ENCODE results near the gene CREG2. TPM values are rescaled to one million over a fixed set of nuclear protein-coding genes. Genes with fewer than 3 reads are reported as not detected.

CREG2 gene
- total RNA-seq, result under 1 TPM in 1 of 2 donors, not detected in 1; 0.59 TPM

GRCh38 chr2:101387151-101387834 is at the start of gene CREG2:
CREG2 (minus strand) TSS chr2:101387503; CDS start chr2:101387457, 46 bp downstream.
- H3K27ac ChIP-seq, result no peak within 1 kb of the TSS
- DNase-seq (ENCODE audit: low spot score), result peak; percentile 60
- peak within 1 kb of the TSS; percentile 32 to 53 for H3K4me3 ChIP-seq
- no peaks in the 10 kb centered on the region for H3K27me3 ChIP-seq
- peak; percentile 48 to 67 for TF ChIP-seq CTCF (IDR thresholded peaks at IDR 0.05)
- H3K9me3 ChIP-seq, result no peaks in the 10 kb centered on the region
- H3K4me1 ChIP-seq, result peaks cover 0 to 12% of the 10 kb centered on the region in 2 donors
- H3K36me3 ChIP-seq, result no peaks in the 10 kb centered on the region

GRCh38 chr2:101435001-101435862 is 47.9 kb upstream of the CREG2 start:
- Histone ChIP-seq H3K4me3 (peak overlapping the region in 1 of 2 donors; percentile 25), H3K9me3 (no peaks in the 10 kb centered on the region), H3K4me1 (peaks cover 0 to 10% of the 10 kb centered on the region in 2 donors), H3K36me3 (no peaks in the 10 kb centered on the region), H3K27ac (no peak overlapping the region), H3K27me3 (no peaks in the 10 kb centered on the region)
- no peak for DNase-seq (ENCODE audit: low spot score)
- TF ChIP-seq CTCF (IDR thresholded peaks at IDR 0.05), result no peak

GRCh38 chr2:101433465-101433864 is 46.2 kb upstream of the CREG2 start:
- Histone ChIP-seq H3K9me3 (no peaks in the 10 kb centered on the region), H3K4me3 (no peak overlapping the region), H3K27me3 (no peaks in the 10 kb centered on the region), H3K27ac (no peak overlapping the region), H3K4me1 (peaks cover 0 to 15% of the 10 kb centered on the region in 2 donors), H3K36me3 (no peaks in the 10 kb centered on the region)
- DNase-seq (ENCODE audit: low spot score), result no peak
- TF ChIP-seq CTCF (IDR thresholded peaks at IDR 0.05), result no peak

- H3K4me3 ChIP-seq, result no peak overlapping the region
- H3K27ac ChIP-seq, result peak overlapping the region in 1 of 2 donors; percentile 41
- no peaks in the 10 kb centered on the region for H3K36me3 ChIP-seq
- H3K4me1 ChIP-seq, result peaks cover 0 to 19% of the 10 kb centered on the region in 2 donors
- no peaks in the 10 kb centered on the region for H3K27me3 ChIP-seq
- DNase-seq (ENCODE audit: low spot score), result peak; percentile 82
- no peaks in the 10 kb centered on the region for H3K9me3 ChIP-seq
- TF ChIP-seq CTCF (IDR thresholded peaks at IDR 0.05), result no peak
These were observed 45.3 kb upstream of the CREG2 start for GRCh38 chr2:101432411-101433181.

- no peak overlapping the region for H3K4me3 ChIP-seq
- no peaks in the 10 kb centered on the region for H3K27me3 ChIP-seq
- no peak overlapping the region for H3K27ac ChIP-seq
- H3K9me3 ChIP-seq, result no peaks in the 10 kb centered on the region
- no peaks in the 10 kb centered on the region for H3K36me3 ChIP-seq
- H3K4me1 ChIP-seq, result peaks cover 0 to 19% of the 10 kb centered on the region in 2 donors
- DNase-seq (ENCODE audit: low spot score), result no peak
- no peak for TF ChIP-seq CTCF (IDR thresholded peaks at IDR 0.05)
These were observed 44.2 kb upstream of the CREG2 start for GRCh38 chr2:101431486-101431885.

All from right atrium auricular region (tissue), 2 donors.